ENCODE results near the gene TOM1. TPM values are rescaled to one million over a fixed set of nuclear protein-coding genes. Genes with fewer than 3 reads are reported as not detected.

Gene TOM1
- total and polyA plus RNA-seq, 2 of the 13 experiments (the other 11 are each of a cell fraction or from before 2014, with no cell fraction given), result 30.8 to 87.3 TPM

DNA sequence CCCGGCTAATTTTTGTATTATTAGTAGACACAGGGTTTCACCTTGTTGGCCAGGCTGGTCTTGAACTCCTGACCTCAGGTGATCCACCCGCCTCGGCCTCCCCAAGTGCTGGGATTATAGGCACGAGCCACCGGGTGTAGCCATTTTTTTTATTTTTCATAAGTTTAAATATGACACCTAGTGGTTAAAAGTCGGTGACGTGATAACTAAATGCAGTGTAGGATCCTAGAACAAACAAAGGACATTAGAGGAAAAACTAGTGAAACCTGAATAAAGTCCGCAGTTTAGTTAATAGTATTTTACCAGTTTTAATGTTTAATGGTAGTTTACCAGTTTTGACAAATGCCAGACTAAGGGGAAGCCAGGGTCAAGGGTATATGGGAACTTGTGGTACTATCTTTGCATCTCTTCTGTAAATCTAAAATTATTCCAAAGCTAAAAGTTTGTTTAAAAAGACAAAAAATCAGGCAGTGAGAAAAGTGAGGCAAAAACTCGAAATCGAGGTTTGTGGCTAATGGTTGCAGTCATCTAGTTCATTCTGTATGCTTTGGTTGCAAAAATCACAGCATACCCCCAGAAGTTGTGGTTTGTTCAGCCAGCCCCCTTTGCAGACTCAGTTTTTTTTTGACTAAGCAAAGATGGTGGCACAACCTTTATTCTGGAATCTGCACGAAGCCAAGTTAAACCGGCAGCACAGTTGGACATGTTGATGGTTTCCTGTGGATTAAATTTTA is 29.6 kb downstream of the TOM1 start (continued):
- TF ChIP-seq, protein P1, sequence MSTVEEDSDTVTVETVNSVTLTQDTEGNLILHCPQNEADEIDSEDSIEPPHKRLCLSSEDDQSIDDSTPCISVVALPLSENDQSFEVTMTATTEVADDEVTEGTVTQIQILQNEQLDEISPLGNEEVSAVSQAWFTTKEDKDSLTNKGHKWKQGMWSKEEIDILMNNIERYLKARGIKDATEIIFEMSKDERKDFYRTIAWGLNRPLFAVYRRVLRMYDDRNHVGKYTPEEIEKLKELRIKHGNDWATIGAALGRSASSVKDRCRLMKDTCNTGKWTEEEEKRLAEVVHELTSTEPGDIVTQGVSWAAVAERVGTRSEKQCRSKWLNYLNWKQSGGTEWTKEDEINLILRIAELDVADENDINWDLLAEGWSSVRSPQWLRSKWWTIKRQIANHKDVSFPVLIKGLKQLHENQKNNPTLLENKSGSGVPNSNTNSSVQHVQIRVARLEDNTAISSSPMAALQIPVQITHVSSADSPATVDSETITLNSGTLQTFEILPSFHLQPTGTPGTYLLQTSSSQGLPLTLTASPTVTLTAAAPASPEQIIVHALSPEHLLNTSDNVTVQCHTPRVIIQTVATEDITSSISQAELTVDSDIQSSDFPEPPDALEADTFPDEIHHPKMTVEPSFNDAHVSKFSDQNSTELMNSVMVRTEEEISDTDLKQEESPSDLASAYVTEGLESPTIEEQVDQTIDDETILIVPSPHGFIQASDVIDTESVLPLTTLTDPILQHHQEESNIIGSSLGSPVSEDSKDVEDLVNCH (CRISPR knock-in tag; IDR thresholded peaks at IDR 0.05), result no peak
- TF ChIP-seq ZNF136 (CRISPR knock-in tag; IDR thresholded peaks at IDR 0.05; ENCODE audit: low read depth), result no peak
- no peak for TF ChIP-seq HOXA3 (CRISPR knock-in tag; IDR thresholded peaks at IDR 0.05)
- TF ChIP-seq, protein P2, sequence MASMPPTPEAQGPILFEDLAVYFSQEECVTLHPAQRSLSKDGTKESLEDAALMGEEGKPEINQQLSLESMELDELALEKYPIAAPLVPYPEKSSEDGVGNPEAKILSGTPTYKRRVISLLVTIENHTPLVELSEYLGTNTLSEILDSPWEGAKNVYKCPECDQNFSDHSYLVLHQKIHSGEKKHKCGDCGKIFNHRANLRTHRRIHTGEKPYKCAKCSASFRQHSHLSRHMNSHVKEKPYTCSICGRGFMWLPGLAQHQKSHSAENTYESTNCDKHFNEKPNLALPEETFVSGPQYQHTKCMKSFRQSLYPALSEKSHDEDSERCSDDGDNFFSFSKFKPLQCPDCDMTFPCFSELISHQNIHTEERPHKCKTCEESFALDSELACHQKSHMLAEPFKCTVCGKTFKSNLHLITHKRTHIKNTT (CRISPR knock-in tag; IDR thresholded peaks at IDR 0.05), result no peak
- TF ChIP-seq SIN3B (IDR thresholded peaks at IDR 0.05; ENCODE audit: low read length), result no peak
- TF ChIP-seq CTCF (CRISPR knock-in tag; IDR thresholded peaks at IDR 0.05), result 0 out of 2 replicates have a peak, but pooled peaks have one; percentile 16
- TF ChIP-seq ZNF510 (CRISPR knock-in tag; IDR thresholded peaks at IDR 0.05; ENCODE audit: low read depth), result no peak
- 0 out of 2 replicates have a peak, but pooled peaks have one; percentile 28 for TF ChIP-seq CHD4 (IDR thresholded peaks at IDR 0.05; ENCODE audit: borderline replicate concordance, low read length)
- no peak for TF ChIP-seq HOXD1 (CRISPR knock-in tag; IDR thresholded peaks at IDR 0.05)
- TF ChIP-seq NFE2L2 (IDR thresholded peaks at IDR 0.05; ENCODE audit: low read length), result no peak
- TF ChIP-seq U2AF2 (IDR thresholded peaks at IDR 0.05; ENCODE audit: low read depth, low read length), result no peak
- TF ChIP-seq, protein P3, sequence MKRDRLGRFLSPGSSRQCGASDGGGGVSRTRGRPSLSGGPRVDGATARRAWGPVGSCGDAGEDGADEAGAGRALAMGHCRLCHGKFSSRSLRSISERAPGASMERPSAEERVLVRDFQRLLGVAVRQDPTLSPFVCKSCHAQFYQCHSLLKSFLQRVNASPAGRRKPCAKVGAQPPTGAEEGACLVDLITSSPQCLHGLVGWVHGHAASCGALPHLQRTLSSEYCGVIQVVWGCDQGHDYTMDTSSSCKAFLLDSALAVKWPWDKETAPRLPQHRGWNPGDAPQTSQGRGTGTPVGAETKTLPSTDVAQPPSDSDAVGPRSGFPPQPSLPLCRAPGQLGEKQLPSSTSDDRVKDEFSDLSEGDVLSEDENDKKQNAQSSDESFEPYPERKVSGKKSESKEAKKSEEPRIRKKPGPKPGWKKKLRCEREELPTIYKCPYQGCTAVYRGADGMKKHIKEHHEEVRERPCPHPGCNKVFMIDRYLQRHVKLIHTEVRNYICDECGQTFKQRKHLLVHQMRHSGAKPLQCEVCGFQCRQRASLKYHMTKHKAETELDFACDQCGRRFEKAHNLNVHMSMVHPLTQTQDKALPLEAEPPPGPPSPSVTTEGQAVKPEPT (CRISPR knock-in tag; IDR thresholded peaks at IDR 0.05; ENCODE audit: low read depth), result no peak
- TF ChIP-seq FOSL1 (CRISPR knock-in tag; IDR thresholded peaks at IDR 0.05; ENCODE audit: borderline replicate concordance), result no peak
- 0 out of 2 replicates have a peak, but pooled peaks have one; percentile 3 for TF ChIP-seq ZNF430 (CRISPR knock-in tag; IDR thresholded peaks at IDR 0.05)
- TF ChIP-seq, protein P4, sequence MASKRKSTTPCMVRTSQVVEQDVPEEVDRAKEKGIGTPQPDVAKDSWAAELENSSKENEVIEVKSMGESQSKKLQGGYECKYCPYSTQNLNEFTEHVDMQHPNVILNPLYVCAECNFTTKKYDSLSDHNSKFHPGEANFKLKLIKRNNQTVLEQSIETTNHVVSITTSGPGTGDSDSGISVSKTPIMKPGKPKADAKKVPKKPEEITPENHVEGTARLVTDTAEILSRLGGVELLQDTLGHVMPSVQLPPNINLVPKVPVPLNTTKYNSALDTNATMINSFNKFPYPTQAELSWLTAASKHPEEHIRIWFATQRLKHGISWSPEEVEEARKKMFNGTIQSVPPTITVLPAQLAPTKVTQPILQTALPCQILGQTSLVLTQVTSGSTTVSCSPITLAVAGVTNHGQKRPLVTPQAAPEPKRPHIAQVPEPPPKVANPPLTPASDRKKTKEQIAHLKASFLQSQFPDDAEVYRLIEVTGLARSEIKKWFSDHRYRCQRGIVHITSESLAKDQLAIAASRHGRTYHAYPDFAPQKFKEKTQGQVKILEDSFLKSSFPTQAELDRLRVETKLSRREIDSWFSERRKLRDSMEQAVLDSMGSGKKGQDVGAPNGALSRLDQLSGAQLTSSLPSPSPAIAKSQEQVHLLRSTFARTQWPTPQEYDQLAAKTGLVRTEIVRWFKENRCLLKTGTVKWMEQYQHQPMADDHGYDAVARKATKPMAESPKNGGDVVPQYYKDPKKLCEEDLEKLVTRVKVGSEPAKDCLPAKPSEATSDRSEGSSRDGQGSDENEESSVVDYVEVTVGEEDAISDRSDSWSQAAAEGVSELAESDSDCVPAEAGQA (IDR thresholded peaks at IDR 0.05; ENCODE audit: low read depth), result no peak
- TF ChIP-seq, protein P4 (CRISPR knock-in tag; IDR thresholded peaks at IDR 0.05; ENCODE audit: borderline replicate concordance), result no peak
